ENCODE measurements around the gene EML6.

EML6 gene

DNA sequence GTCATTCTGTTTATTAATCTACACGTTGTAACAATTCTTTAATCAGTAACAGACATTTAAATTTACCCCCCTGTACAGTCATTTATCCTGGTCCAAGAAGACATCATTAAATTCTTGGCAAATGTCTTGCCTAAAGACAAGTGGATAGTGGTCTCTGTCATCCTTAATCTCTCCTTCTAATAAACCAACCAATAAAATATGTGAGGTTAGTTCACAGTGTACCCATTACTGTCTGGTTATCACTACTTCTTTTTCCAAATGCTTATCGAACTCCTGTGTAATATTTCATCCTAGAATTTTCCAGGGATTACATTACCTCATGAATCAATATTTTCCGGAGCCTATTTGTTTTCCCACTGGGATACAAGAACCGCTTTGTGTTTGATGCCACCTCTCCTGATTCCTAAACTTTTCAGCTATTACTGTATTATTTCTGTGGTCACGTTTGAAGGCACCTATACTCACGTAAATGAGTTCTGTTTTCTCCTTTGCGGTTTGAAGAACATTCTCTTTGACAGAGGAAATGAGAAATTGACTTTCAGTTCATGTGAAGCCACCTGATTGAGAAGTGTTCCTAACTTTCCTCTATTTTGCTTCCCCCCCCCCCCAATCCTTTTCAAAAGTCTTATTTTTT, 195.3 kb downstream of the EML6 start:
- no peak for DNase-seq (ENCODE audit: low read depth)
- TF ChIP-seq, protein P1, sequence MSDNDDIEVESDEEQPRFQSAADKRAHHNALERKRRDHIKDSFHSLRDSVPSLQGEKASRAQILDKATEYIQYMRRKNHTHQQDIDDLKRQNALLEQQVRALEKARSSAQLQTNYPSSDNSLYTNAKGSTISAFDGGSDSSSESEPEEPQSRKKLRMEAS (IDR thresholded peaks at IDR 0.05; ENCODE audit: low read depth, low read length) = no peak
- TF ChIP-seq POLR2A (IDR thresholded peaks at IDR 0.05; ENCODE audit: extremely low read depth, insufficient read length) = no peak
- TF ChIP-seq, protein P2, sequence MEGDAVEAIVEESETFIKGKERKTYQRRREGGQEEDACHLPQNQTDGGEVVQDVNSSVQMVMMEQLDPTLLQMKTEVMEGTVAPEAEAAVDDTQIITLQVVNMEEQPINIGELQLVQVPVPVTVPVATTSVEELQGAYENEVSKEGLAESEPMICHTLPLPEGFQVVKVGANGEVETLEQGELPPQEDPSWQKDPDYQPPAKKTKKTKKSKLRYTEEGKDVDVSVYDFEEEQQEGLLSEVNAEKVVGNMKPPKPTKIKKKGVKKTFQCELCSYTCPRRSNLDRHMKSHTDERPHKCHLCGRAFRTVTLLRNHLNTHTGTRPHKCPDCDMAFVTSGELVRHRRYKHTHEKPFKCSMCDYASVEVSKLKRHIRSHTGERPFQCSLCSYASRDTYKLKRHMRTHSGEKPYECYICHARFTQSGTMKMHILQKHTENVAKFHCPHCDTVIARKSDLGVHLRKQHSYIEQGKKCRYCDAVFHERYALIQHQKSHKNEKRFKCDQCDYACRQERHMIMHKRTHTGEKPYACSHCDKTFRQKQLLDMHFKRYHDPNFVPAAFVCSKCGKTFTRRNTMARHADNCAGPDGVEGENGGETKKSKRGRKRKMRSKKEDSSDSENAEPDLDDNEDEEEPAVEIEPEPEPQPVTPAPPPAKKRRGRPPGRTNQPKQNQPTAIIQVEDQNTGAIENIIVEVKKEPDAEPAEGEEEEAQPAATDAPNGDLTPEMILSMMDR (IDR thresholded peaks at IDR 0.05; ENCODE audit: low read depth, low read length) = no peak
- no peak for TF ChIP-seq MYC (IDR thresholded peaks at IDR 0.05; ENCODE audit: low read depth, low read length)

DNA sequence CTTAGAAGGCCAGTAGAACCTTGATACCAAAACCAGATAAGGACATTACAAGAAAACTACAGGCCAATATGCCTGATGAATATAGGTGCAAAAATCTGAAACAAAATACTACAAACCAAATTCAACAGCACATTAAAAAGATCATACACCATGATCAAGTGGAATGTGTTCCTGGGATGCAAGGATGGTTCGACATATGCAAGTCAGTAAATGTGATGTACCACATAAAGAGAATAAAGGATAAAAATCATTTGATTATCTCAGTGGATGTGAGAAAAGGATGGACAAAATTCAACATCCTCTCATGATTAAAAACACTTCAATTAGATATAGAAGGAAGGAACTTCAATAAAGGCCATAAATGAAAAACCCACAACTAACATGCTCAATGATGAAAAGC, 197.2 kb downstream of the EML6 start:
- no peak for DNase-seq (ENCODE audit: low read depth)
- TF ChIP-seq, protein P1 (IDR thresholded peaks at IDR 0.05; ENCODE audit: low read depth, low read length) = no peak
- no peak overlapping the region for H3K4me3 ChIP-seq (ENCODE audit: low read depth, low read length)

More for the DNA sequence above, 195.3 kb downstream of the EML6 start:
- H3K4me3 ChIP-seq (ENCODE audit: low read depth, low read length) = no peak overlapping the region

DNA sequence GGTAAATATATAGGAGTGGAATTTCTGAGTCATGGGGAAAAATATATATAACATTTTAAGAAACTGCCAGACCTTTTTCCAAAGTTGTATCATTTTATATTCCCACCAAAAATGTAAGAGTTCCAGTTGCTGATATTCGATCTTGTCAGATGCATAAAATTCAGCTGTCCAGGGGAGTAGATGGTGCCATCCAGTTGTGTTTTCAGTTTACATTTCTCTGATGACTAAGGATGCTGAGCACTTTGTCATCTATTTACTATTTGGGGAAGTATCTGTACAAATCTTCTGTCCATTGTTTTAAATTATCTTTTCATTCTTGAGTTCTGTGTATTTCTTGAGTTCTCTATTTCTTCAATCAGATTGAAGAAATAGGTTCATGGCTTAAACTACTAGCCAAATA, 200.7 kb downstream of the EML6 start:
- TF ChIP-seq, protein P1 (IDR thresholded peaks at IDR 0.05; ENCODE audit: low read depth, low read length) = no peak
- TF ChIP-seq POLR2A (IDR thresholded peaks at IDR 0.05; ENCODE audit: extremely low read depth, insufficient read length) = no peak
- no peak for TF ChIP-seq MYC (IDR thresholded peaks at IDR 0.05; ENCODE audit: low read depth, low read length)
- TF ChIP-seq, protein P2 (IDR thresholded peaks at IDR 0.05; ENCODE audit: low read depth, low read length) = no peak
- H3K4me3 ChIP-seq (ENCODE audit: low read depth, low read length) = no peak overlapping the region
- DNase-seq (ENCODE audit: low read depth) = no peak

DNA sequence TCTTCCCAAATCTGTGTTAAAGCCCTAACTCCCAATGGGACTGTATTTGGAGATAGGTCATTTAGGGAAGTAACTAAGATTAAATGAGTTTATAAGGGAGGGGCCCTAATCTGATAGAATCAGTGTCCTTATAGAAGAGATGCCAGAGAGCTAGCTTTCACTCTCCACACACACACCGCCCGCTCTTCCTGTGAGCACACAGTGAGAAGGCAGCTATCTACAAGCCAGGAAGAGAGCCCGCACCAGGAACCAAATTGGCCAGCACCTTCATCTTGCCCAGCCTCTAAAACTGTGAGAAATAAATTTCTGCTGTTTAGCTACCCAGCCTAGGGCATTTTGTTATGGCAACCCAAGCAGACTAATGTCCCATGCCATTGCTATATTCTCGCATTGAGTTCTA, 201.6 kb downstream of the EML6 start:
- no peak for TF ChIP-seq POLR2A (IDR thresholded peaks at IDR 0.05; ENCODE audit: extremely low read depth, insufficient read length)
- TF ChIP-seq, protein P2 (IDR thresholded peaks at IDR 0.05; ENCODE audit: low read depth, low read length) = no peak
- TF ChIP-seq, protein P1 (IDR thresholded peaks at IDR 0.05; ENCODE audit: low read depth, low read length) = no peak
- no peak for TF ChIP-seq MYC (IDR thresholded peaks at IDR 0.05; ENCODE audit: low read depth, low read length)
- DNase-seq (ENCODE audit: low read depth) = no peak
- no peak overlapping the region for H3K4me3 ChIP-seq (ENCODE audit: low read depth, low read length)

DNA sequence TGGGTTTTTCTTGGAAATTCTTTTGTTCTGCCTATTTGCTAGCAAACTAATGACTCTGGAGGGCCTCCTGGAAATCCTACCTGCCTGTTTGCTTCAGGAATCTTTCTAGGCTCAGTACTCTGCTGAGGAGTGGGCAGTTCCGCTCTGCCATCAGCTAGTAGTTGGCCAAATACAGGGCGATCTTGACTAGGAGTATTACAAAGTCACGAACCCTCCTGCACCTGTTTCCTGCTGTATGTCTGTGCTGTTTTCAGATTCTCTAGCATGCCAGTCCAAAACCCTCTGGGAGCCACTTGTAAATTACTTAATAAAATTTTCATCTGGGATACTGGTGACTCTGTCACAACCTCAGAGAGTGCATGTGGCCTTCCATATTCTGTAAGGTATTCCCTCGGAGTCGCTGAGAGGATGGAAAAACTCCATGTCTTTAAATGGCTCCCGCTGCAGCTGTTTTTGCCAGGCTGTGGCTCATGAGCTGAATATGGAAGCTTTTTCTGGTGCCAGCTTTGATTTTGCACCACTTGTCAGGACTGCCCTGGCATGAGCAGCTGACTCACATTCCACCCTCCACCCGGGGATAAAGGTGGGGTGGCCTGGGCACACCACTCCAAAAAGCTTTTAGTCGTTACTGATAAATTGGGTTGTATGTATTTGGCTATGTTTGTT, 203.8 kb downstream of the EML6 start:
- DNase-seq (ENCODE audit: low read depth) = no peak
- no peak overlapping the region for H3K4me3 ChIP-seq (ENCODE audit: low read depth, low read length)
- TF ChIP-seq, protein P2 (IDR thresholded peaks at IDR 0.05; ENCODE audit: low read depth, low read length) = no peak
- TF ChIP-seq, protein P1 (IDR thresholded peaks at IDR 0.05; ENCODE audit: low read depth, low read length) = no peak
- TF ChIP-seq MYC (IDR thresholded peaks at IDR 0.05; ENCODE audit: low read depth, low read length) (no peak), POLR2A (IDR thresholded peaks at IDR 0.05; ENCODE audit: extremely low read depth, insufficient read length) (no peak)
